Peyer's patch (tissue), 4 donors: ENCODE data around the gene CBR4.

Source experiments
- CTCF ChIP-seq, 6 experiments: fragments of 450-650 bp in 4 of 6; fragments of 200-600 bp in 2 of 6; sonication (generic) in 1 of 6; IDR thresholded peaks; one replicate each; pipeline ENCODE4 v1.5.1; 2017 to 2019; ENCODE audit warnings: antibody characterized with exemption in 6 of 6, mild to moderate bottlenecking in 3 of 6, moderate library complexity in 1 of 6
- POLR2A ChIP-seq, 2 donors: fragments of 450-650 bp; IDR thresholded peaks; one replicate each; pipeline ENCODE4 v1.5.1; 2017; ENCODE audit warnings: antibody characterized with exemption in 2 of 2, mild to moderate bottlenecking in 2 of 2, moderate library complexity in 2 of 2

GRCh38 chr4:169037506-169037905 is 27.5 kb upstream of the CBR4 start:
- TF ChIP-seq CTCF (IDR thresholded peaks at IDR 0.05) (no peak), POLR2A (IDR thresholded peaks at IDR 0.05) (no peak)
